Globus pallidus (tissue), 1 donor: ENCODE data around the gene MAP4K2.
A peak's percentile ranks its signal among the peaks of the same experiment; 100 is the strongest.

ENCODE experiments used
- DNase-seq: peaks from one replicate; pipeline ENCODE4 v3.0.0-alpha.2; 2015; ENCODE audit warnings: low spot score

Gene MAP4K2

GRCh38 chr11:64767344-64768299 lies 35.4 kb downstream of the MAP4K2 start:
- DNase-seq = no peak

- DNase-seq = no peak
Measured at GRCh38 chr11:64766881-64767280, 36.1 kb downstream of the MAP4K2 start.

GRCh38 chr11:64765851-64766665 lies 37.0 kb downstream of the MAP4K2 start:
- no peak for DNase-seq

GRCh38 chr11:64765291-64765850 lies 37.6 kb downstream of the MAP4K2 start:
- no peak for DNase-seq

GRCh38 chr11:64764753-64765152 lies 38.3 kb downstream of the MAP4K2 start:
- DNase-seq = no peak

GRCh38 chr11:64764040-64764611 lies 38.9 kb downstream of the MAP4K2 start:
- DNase-seq = no peak

GRCh38 chr11:64763526-64764039 lies 39.4 kb downstream of the MAP4K2 start:
- no peak for DNase-seq

- DNase-seq = peak; percentile 37
Measured at GRCh38 chr11:64762674-64763525, 40.1 kb downstream of the MAP4K2 start.

- peak; percentile 30 for DNase-seq
Measured at GRCh38 chr11:64762277-64762673, 40.7 kb downstream of the MAP4K2 start.

- DNase-seq = no peak
Measured at GRCh38 chr11:64760759-64761420, 42.1 kb downstream of the MAP4K2 start.

- DNase-seq = peak; percentile 73
Measured at GRCh38 chr11:64759722-64760719, 43.0 kb downstream of the MAP4K2 start, which contains the start of gene PYGM. TSS of gene PYGM (minus strand) at chr11:64759974. CDS start at chr11:64759898, 76 bp downstream.

GRCh38 chr11:64759131-64759721 lies 43.8 kb downstream of the MAP4K2 start:
- no peak for DNase-seq

- no peak for DNase-seq
Measured at GRCh38 chr11:64758330-64759079, 44.5 kb downstream of the MAP4K2 start.

- no peak for DNase-seq
Measured at GRCh38 chr11:64757549-64758329, 45.3 kb downstream of the MAP4K2 start.

- no peak for DNase-seq
Measured at GRCh38 chr11:64755681-64756361, 47.2 kb downstream of the MAP4K2 start.

- DNase-seq = no peak
Measured at GRCh38 chr11:64754919-64755662, 47.9 kb downstream of the MAP4K2 start.
